Measurements from ENCODE around the gene CTTN.

CTTN gene

GRCh38 chr11:70378506-70379134 is 19.7 kb upstream of the CTTN start:
- Histone ChIP-seq H3K27me3 (no peaks in the 10 kb centered on the region), H3K9me3 (no peaks in the 10 kb centered on the region), H3K4me1 (peaks cover 0 to 3% (median 0%) of the 10 kb centered on the region in 4 donors), H3K4me3 (no peak overlapping the region), H3K36me3 (peaks cover 44 to 80% (median 49%) of the 10 kb centered on the region in 3 donors), H3K27ac (no peak overlapping the region)
- DNase-seq, result peak in 1 of 2 donors; percentile 15
- intact Hi-C loops (cut with DNase I; ENCODE audit: low total_unique reads), result no loop called here
- no peak for TF ChIP-seq CTCF (IDR thresholded peaks at IDR 0.05)

- H3K36me3 ChIP-seq, result peaks cover 31 to 69% (median 46%) of the 10 kb centered on the region in 3 donors
- no peaks in the 10 kb centered on the region for H3K27me3 ChIP-seq
- no peak overlapping the region for H3K27ac ChIP-seq
- no peak for TF ChIP-seq CTCF (IDR thresholded peaks at IDR 0.05)
- DNase-seq, result peak in 1 of 2 donors; percentile 24
- H3K4me3 ChIP-seq, result no peak overlapping the region
- intact Hi-C loops (cut with DNase I; ENCODE audit: low total_unique reads), result no loop called here
- no peaks in the 10 kb centered on the region for H3K9me3 ChIP-seq
- peaks cover 0 to 5% (median 2%) of the 10 kb centered on the region in 4 donors for H3K4me1 ChIP-seq
Observed at GRCh38 chr11:70381350-70381749, 17.0 kb upstream of the CTTN start.

- Histone ChIP-seq H3K36me3 (peaks cover 25 to 61% (median 41%) of the 10 kb centered on the region in 3 donors), H3K4me3 (no peak overlapping the region), H3K4me1 (peaks cover 0 to 5% (median 2%) of the 10 kb centered on the region in 4 donors), H3K27ac (peak overlapping the region in 1 of 2 donors; percentile 8), H3K27me3 (no peaks in the 10 kb centered on the region), H3K9me3 (no peaks in the 10 kb centered on the region)
- intact Hi-C loops (cut with DNase I; ENCODE audit: low total_unique reads), result no loop called here
- no peak for DNase-seq
- TF ChIP-seq CTCF (IDR thresholded peaks at IDR 0.05), result no peak
Observed at GRCh38 chr11:70381872-70382861, 16.2 kb upstream of the CTTN start.

GRCh38 chr11:70383664-70384565 is 14.4 kb upstream of the CTTN start:
- H3K4me1 ChIP-seq, result peaks cover 0 to 5% (median 2%) of the 10 kb centered on the region in 4 donors
- intact Hi-C loops (cut with DNase I; ENCODE audit: low total_unique reads), result no loop called here
- peaks cover 8 to 44% (median 25%) of the 10 kb centered on the region in 3 donors for H3K36me3 ChIP-seq
- H3K9me3 ChIP-seq, result no peaks in the 10 kb centered on the region
- TF ChIP-seq CTCF (IDR thresholded peaks at IDR 0.05), result no peak
- DNase-seq, result peak in 1 of 2 donors; percentile 51
- no peak overlapping the region for H3K27ac ChIP-seq
- no peak overlapping the region for H3K4me3 ChIP-seq
- H3K27me3 ChIP-seq, result no peaks in the 10 kb centered on the region

Measured in tibial artery (tissue), 4 donors.